Mesenteric fat pad (tissue), 1 donor: ENCODE results near the gene GPRC5B. TPM values are rescaled to one million over a fixed set of nuclear protein-coding genes. Genes with fewer than 3 reads are reported as not detected.

ENCODE experiments used
- DNase-seq: peaks from one replicate; pipeline ENCODE4 v3.0.0-alpha.2; 2020; ENCODE audit warnings: low spot score
- long read RNA-seq: library from polyadenylated mRNA; unstranded; transcript quantifications from one replicate; pipeline ENCODE4 v2.0.0, GENCODE V29; 2020
- total RNA-seq: library from RNA; stranded (reverse); fragmentation: NEBNext Ultra II Directional; extraction: Animal tissue kit (Norgen Biotek cat#: 25700); gene quantifications from one replicate; pipeline ENCODE4 v1.2.1, GENCODE V29; 2021
- donor health status: DM: yes; HTN: yes; CAD: no.

Gene GPRC5B, protein sequence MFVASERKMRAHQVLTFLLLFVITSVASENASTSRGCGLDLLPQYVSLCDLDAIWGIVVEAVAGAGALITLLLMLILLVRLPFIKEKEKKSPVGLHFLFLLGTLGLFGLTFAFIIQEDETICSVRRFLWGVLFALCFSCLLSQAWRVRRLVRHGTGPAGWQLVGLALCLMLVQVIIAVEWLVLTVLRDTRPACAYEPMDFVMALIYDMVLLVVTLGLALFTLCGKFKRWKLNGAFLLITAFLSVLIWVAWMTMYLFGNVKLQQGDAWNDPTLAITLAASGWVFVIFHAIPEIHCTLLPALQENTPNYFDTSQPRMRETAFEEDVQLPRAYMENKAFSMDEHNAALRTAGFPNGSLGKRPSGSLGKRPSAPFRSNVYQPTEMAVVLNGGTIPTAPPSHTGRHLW
- total RNA-seq, result 33.1 TPM
- long read RNA-seq, full-length matches to known transcripts, result 77 of 100 reads
- long read RNA-seq, partial matches to known transcripts, result 7 of 100 reads
- long read RNA-seq, other reads (novel, unspliced or antisense), result 16 of 100 reads

DNA sequence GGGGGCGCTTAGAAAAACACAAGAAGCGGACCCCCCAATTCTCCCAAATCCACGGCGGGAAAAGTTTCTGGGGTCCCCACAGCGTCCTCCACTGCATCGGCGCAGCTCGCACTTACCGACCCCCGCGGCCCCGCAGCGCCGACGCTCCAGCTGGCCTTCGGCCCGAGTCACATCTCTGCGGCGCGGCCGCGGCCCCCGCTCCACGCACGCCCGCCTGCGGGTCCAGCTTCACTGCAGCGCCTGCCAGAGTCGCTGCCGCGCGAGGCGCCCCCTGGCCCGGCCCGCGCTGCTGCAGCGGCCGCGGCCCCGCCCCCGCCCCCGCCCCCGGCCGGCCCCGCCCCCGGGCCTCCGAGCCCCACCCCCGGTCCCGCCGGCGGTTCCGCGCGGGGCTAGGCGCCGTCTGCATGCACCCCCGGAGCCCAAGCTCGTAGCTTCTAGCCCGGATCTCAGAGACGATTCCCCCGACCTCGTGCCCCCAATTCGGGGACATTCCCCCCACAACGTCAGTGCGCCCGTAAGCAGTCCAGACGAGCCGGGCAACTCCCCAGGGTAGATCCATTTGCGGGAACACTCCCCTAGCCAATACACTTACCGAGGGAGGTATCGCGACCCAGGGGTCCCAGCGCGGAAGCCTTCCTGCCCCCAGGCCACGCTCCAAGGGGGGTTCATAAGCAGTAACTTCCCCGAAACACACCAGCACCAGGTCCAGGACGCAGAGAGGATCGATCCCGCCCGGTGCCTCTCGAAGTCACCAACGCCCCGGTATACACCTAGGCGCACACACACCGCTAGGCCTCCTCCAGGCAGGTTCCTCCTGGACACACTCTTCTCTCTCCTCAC, at the start of gene GPRC5B:
GPRC5B (minus strand) TSS at position 238 of the 840 bp plus-strand sequence. CDS start 12,003 bp downstream, outside the sequence.
- DNase-seq, result no peak

DNA sequence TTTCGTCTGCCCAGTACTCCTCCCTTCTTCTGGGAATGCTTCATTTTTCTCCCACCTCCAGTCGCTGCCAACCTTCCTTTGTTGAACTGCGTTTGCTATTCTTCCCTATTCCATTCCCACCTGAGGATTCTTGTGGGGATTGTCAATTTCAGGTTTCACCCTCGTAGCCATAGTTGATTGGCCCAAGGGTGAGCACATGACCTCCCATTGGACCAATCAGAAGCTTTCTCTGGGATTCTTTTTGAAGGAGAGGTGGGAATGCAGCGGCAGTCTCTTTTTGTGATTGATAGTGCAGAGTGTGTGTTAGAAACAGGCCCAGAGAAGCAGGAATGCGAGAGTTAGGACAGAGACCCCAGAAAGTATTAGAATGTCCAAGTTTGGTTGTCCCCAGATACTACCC, 49.1 kb upstream of the GPRC5B start:
- DNase-seq, result no peak

- no peak for DNase-seq
Measured at GRCh38 chr16:19929062-19929511, 44.4 kb upstream of the GPRC5B start.

- no peak for DNase-seq
Measured at GRCh38 chr16:19928432-19928831, 43.8 kb upstream of the GPRC5B start.

- DNase-seq, result no peak
Measured at GRCh38 chr16:19926449-19927390, 42.1 kb upstream of the GPRC5B start.

DNA sequence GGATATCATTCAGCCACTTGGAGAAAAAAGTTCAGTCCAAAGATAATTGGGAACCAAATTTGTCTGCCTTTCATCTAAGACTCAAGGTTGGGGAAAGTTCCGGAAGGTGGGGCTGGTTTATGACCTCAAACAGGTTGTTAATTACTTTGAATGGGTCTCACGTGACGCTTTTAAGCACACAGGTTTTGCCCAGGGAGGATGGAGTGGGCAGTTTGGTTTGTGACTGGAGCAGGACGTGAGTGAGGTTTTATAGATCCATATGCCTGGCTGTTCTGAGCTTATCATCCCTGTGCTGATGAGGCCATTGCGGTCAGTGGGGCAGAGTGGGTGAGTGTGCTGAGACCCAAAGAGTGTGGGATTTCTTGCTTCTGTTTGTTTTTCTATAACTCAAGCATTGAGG, 38.7 kb upstream of the GPRC5B start:
- no peak for DNase-seq

GRCh38 chr16:19919142-19919541, 34.5 kb upstream of the GPRC5B start:
- no peak for DNase-seq

- no peak for DNase-seq
Measured at GRCh38 chr16:19916064-19916463, 31.4 kb upstream of the GPRC5B start.

GRCh38 chr16:19914877-19915276, 30.2 kb upstream of the GPRC5B start:
- no peak for DNase-seq

GRCh38 chr16:19913340-19913645, 28.6 kb upstream of the GPRC5B start:
- no peak for DNase-seq

- no peak for DNase-seq
Measured at GRCh38 chr16:19912455-19913339, 28.0 kb upstream of the GPRC5B start.

DNA sequence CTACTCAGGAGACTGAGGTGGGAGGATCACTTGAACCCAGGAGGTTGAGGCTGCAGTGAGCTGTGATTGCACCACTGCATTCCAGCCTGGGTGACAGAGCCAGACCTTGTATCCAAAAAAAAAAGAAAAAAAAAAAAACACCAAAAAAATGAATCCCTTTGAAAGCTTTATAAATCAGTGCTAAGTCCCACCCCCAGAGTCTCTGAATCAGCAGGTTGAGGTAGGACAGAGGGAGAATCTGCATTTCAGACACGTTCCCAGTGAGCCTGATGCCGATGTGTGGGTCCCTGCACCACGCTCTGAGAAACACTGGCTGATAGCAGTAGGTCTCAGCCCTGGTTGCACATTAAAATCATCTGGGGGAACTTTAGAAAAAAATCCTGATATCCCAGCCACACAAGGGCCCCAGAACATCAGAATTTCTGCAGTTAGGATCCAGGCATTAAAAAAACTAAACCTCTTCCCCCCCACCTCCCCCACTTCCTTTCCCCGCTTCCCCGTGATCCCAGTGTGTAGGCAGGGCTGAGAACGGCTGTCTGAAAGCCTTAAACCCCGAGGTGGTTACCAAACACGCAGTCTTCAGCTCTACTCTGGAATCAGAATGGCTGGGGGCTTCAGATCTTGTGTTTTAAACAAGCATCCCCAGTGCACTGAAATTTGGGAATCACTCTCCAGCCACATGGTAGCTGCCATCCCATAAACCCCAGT, 27.3 kb upstream of the GPRC5B start:
- no peak for DNase-seq

- no peak for DNase-seq
Measured at GRCh38 chr16:19911204-19911603, 26.6 kb upstream of the GPRC5B start.

- no peak for DNase-seq
Measured at GRCh38 chr16:19909750-19910322, 25.2 kb upstream of the GPRC5B start.

GRCh38 chr16:19908921-19909320, 24.3 kb upstream of the GPRC5B start:
- no peak for DNase-seq

- no peak for DNase-seq
Measured at GRCh38 chr16:19907161-19907992, 22.7 kb upstream of the GPRC5B start.

DNA sequence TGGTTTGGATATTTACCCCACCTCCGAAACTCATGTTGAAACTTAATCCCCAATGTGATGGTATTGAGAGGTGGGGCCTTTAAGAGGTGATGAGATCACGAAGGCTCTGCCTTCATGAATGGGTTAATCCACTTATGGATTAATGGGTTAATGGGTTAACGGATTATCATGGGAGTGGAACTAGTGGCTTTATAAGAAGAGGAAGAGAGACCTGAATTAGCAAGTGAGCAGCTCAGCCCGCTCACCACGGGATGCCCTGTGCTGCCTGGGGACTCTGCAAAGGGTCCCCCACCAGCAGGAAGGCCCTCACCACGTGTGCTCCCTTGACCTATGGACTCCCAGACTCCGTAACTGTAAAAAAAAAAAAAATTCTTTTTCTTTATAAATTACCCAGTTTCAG, 16.5 kb upstream of the GPRC5B start:
- DNase-seq, result no peak

- no peak for DNase-seq
Measured at GRCh38 chr16:19899605-19899955, 14.9 kb upstream of the GPRC5B start.
